Fibroblast of lung (primary cell): Measurements from ENCODE around the gene PPP1R9B.

Experiments
- EZH2 ChIP-seq: IDR thresholded peaks from 2 replicates; pipeline ENCODE4 v1.5.1; 2012; ENCODE audit warnings: low read length, control low read depth, mild to moderate bottlenecking; ENCODE audit errors: missing control alignments
- TF ChIP-seq, protein P1 (sequence below), 2 donors: IDR thresholded peaks in 1 of 2; conservative IDR thresholded peaks in 1 of 2; 1 replicate in 1 of 2; 2 replicates in 1 of 2; pipeline ENCODE4 v1.5.1; 2011 to 2012; ENCODE audit warnings: low read length in 2 of 2, control low read depth in 1 of 2, inconsistent platforms in 1 of 2, low read depth in 1 of 2, mild to moderate bottlenecking in 1 of 2

GRCh38 chr17:50164697-50164988 is 14.2 kb upstream of the PPP1R9B start:
- TF ChIP-seq, protein P1, sequence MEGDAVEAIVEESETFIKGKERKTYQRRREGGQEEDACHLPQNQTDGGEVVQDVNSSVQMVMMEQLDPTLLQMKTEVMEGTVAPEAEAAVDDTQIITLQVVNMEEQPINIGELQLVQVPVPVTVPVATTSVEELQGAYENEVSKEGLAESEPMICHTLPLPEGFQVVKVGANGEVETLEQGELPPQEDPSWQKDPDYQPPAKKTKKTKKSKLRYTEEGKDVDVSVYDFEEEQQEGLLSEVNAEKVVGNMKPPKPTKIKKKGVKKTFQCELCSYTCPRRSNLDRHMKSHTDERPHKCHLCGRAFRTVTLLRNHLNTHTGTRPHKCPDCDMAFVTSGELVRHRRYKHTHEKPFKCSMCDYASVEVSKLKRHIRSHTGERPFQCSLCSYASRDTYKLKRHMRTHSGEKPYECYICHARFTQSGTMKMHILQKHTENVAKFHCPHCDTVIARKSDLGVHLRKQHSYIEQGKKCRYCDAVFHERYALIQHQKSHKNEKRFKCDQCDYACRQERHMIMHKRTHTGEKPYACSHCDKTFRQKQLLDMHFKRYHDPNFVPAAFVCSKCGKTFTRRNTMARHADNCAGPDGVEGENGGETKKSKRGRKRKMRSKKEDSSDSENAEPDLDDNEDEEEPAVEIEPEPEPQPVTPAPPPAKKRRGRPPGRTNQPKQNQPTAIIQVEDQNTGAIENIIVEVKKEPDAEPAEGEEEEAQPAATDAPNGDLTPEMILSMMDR (conservative IDR thresholded peaks at IDR 0.05 in 1 of 2, IDR thresholded peaks at IDR 0.05 in 1 of 2; ENCODE audit: low read depth in 1 of 2, low read length in 2 of 2): no peak
- TF ChIP-seq EZH2: no peak
